Measurements from ENCODE around the gene ANKRD65. TPM values are rescaled to one million over a fixed set of nuclear protein-coding genes. Genes with fewer than 3 reads are reported as not detected.
A peak's percentile ranks its signal among the peaks of the same experiment; 100 is the strongest.
"Not testable (repeated sequence)": the region's sequence is repeated elsewhere in the genome, so short reads cannot be mapped to it uniquely, and the experiment has no call there.

ANKRD65 gene
- total RNA-seq, 1 donor from 2014 or later: 0.07 TPM

- DNase-seq (ENCODE audit: low read depth, low spot score): no peak
Observed at GRCh38 chr1:1430992-1431844, 10.1 kb upstream of the ANKRD65 start.

GRCh38 chr1:1430114-1430982 lies 9.3 kb upstream of the ANKRD65 start:
- DNase-seq (ENCODE audit: low read depth, low spot score): peak; percentile 55

- no peak for DNase-seq (ENCODE audit: low read depth, low spot score)
Observed at GRCh38 chr1:1429671-1430073, 8.6 kb upstream of the ANKRD65 start.

GRCh38 chr1:1428967-1429366 lies 7.9 kb upstream of the ANKRD65 start:
- not testable (repeated sequence) for DNase-seq (ENCODE audit: low read depth, low spot score)

- DNase-seq (ENCODE audit: low read depth, low spot score): no peak
Observed at GRCh38 chr1:1428174-1428573, 7.1 kb upstream of the ANKRD65 start.

GRCh38 chr1:1427820-1428148 lies 6.7 kb upstream of the ANKRD65 start:
- no peak for DNase-seq (ENCODE audit: low read depth, low spot score)

- DNase-seq (ENCODE audit: low read depth, low spot score): no peak
Observed at GRCh38 chr1:1427106-1427819, 6.2 kb upstream of the ANKRD65 start.

GRCh38 chr1:1426496-1427105 lies 5.5 kb upstream of the ANKRD65 start:
- DNase-seq (ENCODE audit: low read depth, low spot score): no peak

GRCh38 chr1:1425753-1426495 lies 4.8 kb upstream of the ANKRD65 start:
- no peak for DNase-seq (ENCODE audit: low read depth, low spot score)

GRCh38 chr1:1425426-1425752 lies 4.3 kb upstream of the ANKRD65 start:
- DNase-seq (ENCODE audit: low read depth, low spot score): no peak

GRCh38 chr1:1424707-1425106 lies 3.6 kb upstream of the ANKRD65 start:
- no peak for DNase-seq (ENCODE audit: low read depth, low spot score)

- no peak for DNase-seq (ENCODE audit: low read depth, low spot score)
Observed at GRCh38 chr1:1423245-1423597, 2.1 kb upstream of the ANKRD65 start.

GRCh38 chr1:1422465-1423244 lies 1.6 kb upstream of the ANKRD65 start:
- DNase-seq (ENCODE audit: low read depth, low spot score): no peak

- DNase-seq (ENCODE audit: low read depth, low spot score): no peak
Observed at GRCh38 chr1:1421907-1422464, 910 bp upstream of the ANKRD65 start.

GRCh38 chr1:1420654-1421141 lies 378 bp downstream of the ANKRD65 start:
- DNase-seq (ENCODE audit: low read depth, low spot score): no peak

- no peak for DNase-seq (ENCODE audit: low read depth, low spot score)
Observed at GRCh38 chr1:1419813-1420653, 1.0 kb downstream of the ANKRD65 start.

- no peak for DNase-seq (ENCODE audit: low read depth, low spot score)
Observed at GRCh38 chr1:1419363-1419812, 1.7 kb downstream of the ANKRD65 start.

- DNase-seq (ENCODE audit: low read depth, low spot score): no peak
Observed at GRCh38 chr1:1418464-1419362, 2.4 kb downstream of the ANKRD65 start.
